HepG2 (cell line): ENCODE measurements around the gene CCDC148. TPM values are rescaled to one million over a fixed set of nuclear protein-coding genes. Genes with fewer than 3 reads are reported as not detected.

ENCODE experiments used
- HNF4A ChIP-seq: sonication (generic); formaldehyde crosslinking; IDR thresholded peaks from 2 replicates; pipeline ENCODE4 v1.4.0; 2020; ENCODE audit warnings: missing genetic modification reagents
- KAT2B ChIP-seq: fragments of 150-350 bp; IDR thresholded peaks from 2 replicates; pipeline ENCODE4 v1.6.1; 2014; ENCODE audit warnings: low read depth, low read length, borderline replicate concordance
- KDM2A ChIP-seq: sonication (generic); formaldehyde crosslinking; IDR thresholded peaks from 2 replicates; pipeline ENCODE4 v1.4.0; 2020; ENCODE audit warnings: low read depth, missing genetic modification reagents, borderline replicate concordance
- NCOR1 ChIP-seq: fragments of 200-600 bp; sonication (generic); IDR thresholded peaks from 2 replicates; pipeline ENCODE4 v1.7.0; 2017; ENCODE audit warnings: antibody characterized with exemption, low read length, borderline replicate concordance
- NFATC3 ChIP-seq: sonication (generic); formaldehyde crosslinking; IDR thresholded peaks from 2 replicates; pipeline ENCODE4 v1.5.1; 2020; ENCODE audit warnings: mild to moderate bottlenecking, missing genetic modification reagents
- SOX13 ChIP-seq, 3 experiments: fragments of 450-650 bp in 1 of 3; sonication (generic) in 1 of 3; formaldehyde crosslinking in 1 of 3; IDR thresholded peaks in 2 of 3; conservative IDR thresholded peaks in 1 of 3; 2 replicates each; pipeline versions ENCODE4 v1.5.0 to v1.6.1; 2016 to 2020; ENCODE audit warnings: antibody characterized with exemption in 1 of 3, mild to moderate bottlenecking in 1 of 3, missing compliant biosample characterization in 1 of 3, missing genetic modification reagents in 1 of 3, moderate library complexity in 1 of 3
- ZFX ChIP-seq: sonication (generic); formaldehyde crosslinking; IDR thresholded peaks from 2 replicates; pipeline ENCODE4 v1.4.0; 2020; ENCODE audit warnings: mild to moderate bottlenecking, low read depth, missing genetic modification reagents, moderate library complexity
- ZNF224 ChIP-seq: sonication (generic); formaldehyde crosslinking; IDR thresholded peaks from 2 replicates; pipeline ENCODE4 v1.5.0; 2020; ENCODE audit warnings: mild to moderate bottlenecking, missing genetic modification reagents
- ZNF816 ChIP-seq: sonication (generic); formaldehyde crosslinking; IDR thresholded peaks from 2 replicates; pipeline ENCODE4 v1.8.0; 2022; ENCODE audit warnings: missing genetic modification reagents, mild to moderate bottlenecking, borderline replicate concordance
- polyA plus RNA-seq, 8 experiments: library from polyadenylated mRNA; depleted of rRNA in 3 of 8; stranded (reverse) in 7 of 8; unstranded in 1 of 8; fragments of >200 nt; fragmentation: Illumina TruSeq in 4 of 8; extraction: Trizol in 4 of 8; gene quantifications; 2 replicates each; pipeline versions ENCODE4 v1.2.1 to v1.2.3, GENCODE V29; 2011 to 2016; ENCODE audit warnings: low read depth in 4 of 8, missing spikeins in 1 of 8, mixed read lengths in 1 of 8; ENCODE audit not compliant: insufficient read depth in 1 of 8
- total RNA-seq, 5 experiments: library from RNA; depleted of rRNA; stranded (reverse); fragments of >200 nt; fragmentation: Illumina TruSeq; extraction: Trizol; gene quantifications; 2 replicates each; pipeline ENCODE4 v1.2.3, GENCODE V29; 2016; ENCODE audit warnings: low read depth in 1 of 5
- TF ChIP-seq, protein P1 (sequence below): sonication (generic); formaldehyde crosslinking; IDR thresholded peaks from 2 replicates; pipeline ENCODE4 v1.8.1; 2022; ENCODE audit warnings: low read depth, mild to moderate bottlenecking, missing genetic modification reagents
- TF ChIP-seq, protein P2 (sequence below): sonication (generic); formaldehyde crosslinking; conservative IDR thresholded peaks from 2 replicates; pipeline ENCODE4 v1.4.0; 2020; ENCODE audit warnings: mild to moderate bottlenecking, missing genetic modification reagents, moderate library complexity
- TF ChIP-seq, protein P3 (sequence below): sonication (generic); formaldehyde crosslinking; IDR thresholded peaks from 2 replicates; pipeline ENCODE4 v1.5.1; 2020; ENCODE audit warnings: mild to moderate bottlenecking, missing genetic modification reagents, moderate library complexity

Gene CCDC148
- total and polyA plus RNA-seq, 2 of the 13 experiments (the other 11 are each of a cell fraction or from before 2014, with no cell fraction given) = 0.30 to 0.49 TPM

DNA sequence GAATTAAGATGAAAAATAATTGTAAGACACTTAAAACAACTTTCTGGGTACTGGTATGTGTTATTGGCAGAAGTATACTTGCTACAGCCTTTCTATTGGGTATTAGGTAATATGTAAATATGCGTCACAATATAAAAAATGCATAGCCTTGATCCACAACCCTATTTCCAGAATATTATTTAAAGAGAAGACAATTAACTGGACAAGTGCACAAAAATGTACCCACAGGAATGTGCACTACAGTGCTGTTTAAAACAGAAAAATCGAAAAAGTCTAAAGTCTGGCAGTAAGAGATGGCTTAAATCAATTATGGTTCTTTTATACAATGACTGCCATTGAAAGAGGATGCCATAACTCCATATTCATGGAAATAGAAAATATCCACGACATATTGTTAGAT, 205.2 kb downstream of the CCDC148 start (continued):
- TF ChIP-seq, protein P1, sequence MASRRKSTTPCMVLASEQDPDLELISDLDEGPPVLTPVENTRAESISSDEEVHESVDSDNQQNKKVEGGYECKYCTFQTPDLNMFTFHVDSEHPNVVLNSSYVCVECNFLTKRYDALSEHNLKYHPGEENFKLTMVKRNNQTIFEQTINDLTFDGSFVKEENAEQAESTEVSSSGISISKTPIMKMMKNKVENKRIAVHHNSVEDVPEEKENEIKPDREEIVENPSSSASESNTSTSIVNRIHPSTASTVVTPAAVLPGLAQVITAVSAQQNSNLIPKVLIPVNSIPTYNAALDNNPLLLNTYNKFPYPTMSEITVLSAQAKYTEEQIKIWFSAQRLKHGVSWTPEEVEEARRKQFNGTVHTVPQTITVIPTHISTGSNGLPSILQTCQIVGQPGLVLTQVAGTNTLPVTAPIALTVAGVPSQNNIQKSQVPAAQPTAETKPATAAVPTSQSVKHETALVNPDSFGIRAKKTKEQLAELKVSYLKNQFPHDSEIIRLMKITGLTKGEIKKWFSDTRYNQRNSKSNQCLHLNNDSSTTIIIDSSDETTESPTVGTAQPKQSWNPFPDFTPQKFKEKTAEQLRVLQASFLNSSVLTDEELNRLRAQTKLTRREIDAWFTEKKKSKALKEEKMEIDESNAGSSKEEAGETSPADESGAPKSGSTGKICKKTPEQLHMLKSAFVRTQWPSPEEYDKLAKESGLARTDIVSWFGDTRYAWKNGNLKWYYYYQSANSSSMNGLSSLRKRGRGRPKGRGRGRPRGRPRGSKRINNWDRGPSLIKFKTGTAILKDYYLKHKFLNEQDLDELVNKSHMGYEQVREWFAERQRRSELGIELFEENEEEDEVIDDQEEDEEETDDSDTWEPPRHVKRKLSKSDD = no peak
- TF ChIP-seq NFATC3 (CRISPR knock-in tag) = no peak
- 0 out of 2 replicates have a peak, but pooled peaks have one; percentile 35 for TF ChIP-seq ZNF816 (CRISPR knock-in tag)
- TF ChIP-seq NCOR1 = no peak
- no peak for TF ChIP-seq SOX13 (IDR thresholded peaks at IDR 0.05)
- TF ChIP-seq SOX13 (CRISPR knock-in tag; conservative IDR thresholded peaks at IDR 0.05 in 1 of 2, IDR thresholded peaks at IDR 0.05 in 1 of 2) = peak in 1 of 2 experiments; percentile 22; a peak in 1 of 4 replicates
- TF ChIP-seq ZNF224 (CRISPR knock-in tag) = no peak
- TF ChIP-seq, protein P2, sequence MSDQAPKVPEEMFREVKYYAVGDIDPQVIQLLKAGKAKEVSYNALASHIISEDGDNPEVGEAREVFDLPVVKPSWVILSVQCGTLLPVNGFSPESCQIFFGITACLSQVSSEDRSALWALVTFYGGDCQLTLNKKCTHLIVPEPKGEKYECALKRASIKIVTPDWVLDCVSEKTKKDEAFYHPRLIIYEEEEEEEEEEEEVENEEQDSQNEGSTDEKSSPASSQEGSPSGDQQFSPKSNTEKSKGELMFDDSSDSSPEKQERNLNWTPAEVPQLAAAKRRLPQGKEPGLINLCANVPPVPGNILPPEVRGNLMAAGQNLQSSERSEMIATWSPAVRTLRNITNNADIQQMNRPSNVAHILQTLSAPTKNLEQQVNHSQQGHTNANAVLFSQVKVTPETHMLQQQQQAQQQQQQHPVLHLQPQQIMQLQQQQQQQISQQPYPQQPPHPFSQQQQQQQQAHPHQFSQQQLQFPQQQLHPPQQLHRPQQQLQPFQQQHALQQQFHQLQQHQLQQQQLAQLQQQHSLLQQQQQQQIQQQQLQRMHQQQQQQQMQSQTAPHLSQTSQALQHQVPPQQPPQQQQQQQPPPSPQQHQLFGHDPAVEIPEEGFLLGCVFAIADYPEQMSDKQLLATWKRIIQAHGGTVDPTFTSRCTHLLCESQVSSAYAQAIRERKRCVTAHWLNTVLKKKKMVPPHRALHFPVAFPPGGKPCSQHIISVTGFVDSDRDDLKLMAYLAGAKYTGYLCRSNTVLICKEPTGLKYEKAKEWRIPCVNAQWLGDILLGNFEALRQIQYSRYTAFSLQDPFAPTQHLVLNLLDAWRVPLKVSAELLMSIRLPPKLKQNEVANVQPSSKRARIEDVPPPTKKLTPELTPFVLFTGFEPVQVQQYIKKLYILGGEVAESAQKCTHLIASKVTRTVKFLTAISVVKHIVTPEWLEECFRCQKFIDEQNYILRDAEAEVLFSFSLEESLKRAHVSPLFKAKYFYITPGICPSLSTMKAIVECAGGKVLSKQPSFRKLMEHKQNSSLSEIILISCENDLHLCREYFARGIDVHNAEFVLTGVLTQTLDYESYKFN (CRISPR knock-in tag) = peak; percentile 56
- peak; percentile 36; the same call in 1 of the 2 replicates for TF ChIP-seq HNF4A
- TF ChIP-seq KDM2A (CRISPR knock-in tag) = no peak
- TF ChIP-seq ZFX = no peak
- TF ChIP-seq KAT2B = peak; percentile 84
- TF ChIP-seq, protein P3, sequence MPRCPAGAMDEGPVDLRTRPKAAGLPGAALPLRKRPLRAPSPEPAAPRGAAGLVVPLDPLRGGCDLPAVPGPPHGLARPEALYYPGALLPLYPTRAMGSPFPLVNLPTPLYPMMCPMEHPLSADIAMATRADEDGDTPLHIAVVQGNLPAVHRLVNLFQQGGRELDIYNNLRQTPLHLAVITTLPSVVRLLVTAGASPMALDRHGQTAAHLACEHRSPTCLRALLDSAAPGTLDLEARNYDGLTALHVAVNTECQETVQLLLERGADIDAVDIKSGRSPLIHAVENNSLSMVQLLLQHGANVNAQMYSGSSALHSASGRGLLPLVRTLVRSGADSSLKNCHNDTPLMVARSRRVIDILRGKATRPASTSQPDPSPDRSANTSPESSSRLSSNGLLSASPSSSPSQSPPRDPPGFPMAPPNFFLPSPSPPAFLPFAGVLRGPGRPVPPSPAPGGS (CRISPR knock-in tag) = no peak
